Panc1 (cell line): ENCODE measurements around the gene ELAC1. TPM values are rescaled to one million over a fixed set of nuclear protein-coding genes. Genes with fewer than 3 reads are reported as not detected.
"Not testable (repeated sequence)": the region's sequence is repeated elsewhere in the genome, so short reads cannot be mapped to it uniquely, and the experiment has no call there.

ENCODE experiments used
- ATAC-seq: fragments of 200-7000 bp; cut with Tn5 transposase; 2 replicates; pipeline ENCODE4 v1.9.1; 2020; ENCODE audit warnings: mild to moderate bottlenecking, moderate library complexity
- BruUV-seq: library from RNA; stranded (reverse); fragments of 400-500 nt; replicated peaks from 2 replicates; lab custom pipeline; 2021; lab: Mats Ljungman, UMichigan
- CTCF ChIA-PET: fragments of 300-600 bp; sonication (Branson Sonifier 250); formaldehyde crosslinking; loops from one replicate; lab custom pipeline; 2022; ENCODE audit warnings: antibody characterized with exemption; lab: Charles Lee
- POLR2A ChIA-PET: fragments of 300-600 bp; sonication (Branson Sonifier 250); formaldehyde crosslinking; loops from one replicate; lab custom pipeline; 2022; ENCODE audit warnings: antibody characterized with exemption; lab: Charles Lee
- DNase-seq: peaks from one replicate; pipeline ENCODE4 v3.0.0-alpha.2; 2010; ENCODE audit warnings: low read depth, low spot score
- H3K27ac ChIP-seq: 2 replicates; pipeline ENCODE4 v1.5.1; 2011; ENCODE audit warnings: mild to moderate bottlenecking, low read length, inconsistent platforms
- H3K27me3 ChIP-seq: fragments of 200-500 bp; sonication (Bioruptor generic); 2 replicates; pipeline ENCODE4 v1.6.0; 2014; ENCODE audit warnings: low read length, inconsistent platforms; ENCODE audit not compliant: control insufficient read depth, insufficient read depth
- H3K36me3 ChIP-seq: fragments of 200-500 bp; sonication (Bioruptor generic); 2 replicates; pipeline ENCODE4 v1.5.1; 2014; ENCODE audit warnings: inconsistent platforms, mild to moderate bottlenecking, low read length, moderate library complexity; ENCODE audit not compliant: control insufficient read depth, insufficient read depth
- H3K4me1 ChIP-seq: 2 replicates; pipeline ENCODE4 v1.5.1; 2011; ENCODE audit warnings: inconsistent platforms, mild to moderate bottlenecking, low read length, moderate library complexity; ENCODE audit not compliant: control insufficient read depth, insufficient read depth
- H3K4me3 ChIP-seq, 2 experiments: 2 replicates each; pipeline ENCODE4 v1.5.1; 2011 to 2012; ENCODE audit warnings: low read depth in 2 of 2, low read length in 2 of 2, mild to moderate bottlenecking in 2 of 2, inconsistent platforms in 1 of 2, moderate library complexity in 1 of 2
- H3K9me3 ChIP-seq: fragments of 200-500 bp; sonication (Bioruptor generic); 2 replicates; pipeline ENCODE4 v1.5.1; 2014; ENCODE audit warnings: low read depth, mild to moderate bottlenecking, inconsistent platforms, low read length, moderate library complexity; ENCODE audit not compliant: control insufficient read depth, insufficient read depth
- CTCF ChIP-seq: fragments of 450-650 bp; IDR thresholded peaks from 2 replicates; pipeline ENCODE4 v1.5.1; 2017; ENCODE audit warnings: mild to moderate bottlenecking
- POLR2AphosphoS5 ChIP-seq: IDR thresholded peaks from 2 replicates; pipeline ENCODE4 v1.6.1; 2012; ENCODE audit warnings: mild to moderate bottlenecking, low read depth, low read length, moderate library complexity
- SIN3A ChIP-seq: IDR thresholded peaks from 2 replicates; pipeline ENCODE4 v1.6.1; 2012; ENCODE audit warnings: low read depth, mild to moderate bottlenecking, low read length, moderate library complexity, borderline replicate concordance; ENCODE audit not compliant: insufficient read depth
- TCF7L2 ChIP-seq: IDR thresholded peaks from 2 replicates; pipeline ENCODE4 v1.6.1; 2011; ENCODE audit warnings: mild to moderate bottlenecking, low read depth, low read length, inconsistent platforms
- in situ Hi-C: cut with HindIII; loops from 2 replicates; pipeline ENCODE4 v1.10.0; 2016; ENCODE audit warnings: low sequenced_read_pairs, low pct_unique_long_range_greater_than_20kb
- intact Hi-C: fragments of 100-400 bp; cut with micrococcal nuclease; formaldehyde crosslinking; loops from one replicate; pipeline ENCODE4 v1.10.0; 2022; ENCODE audit not compliant: unreplicated experiment
- total RNA-seq: library from RNA; stranded (reverse); gene quantifications from one replicate; pipeline ENCODE4 v1.2.1, GENCODE V29; 2021; ENCODE audit not compliant: unreplicated experiment
- TF ChIP-seq, protein P1 (sequence below), 2 experiments: IDR thresholded peaks; 2 replicates each; pipeline ENCODE4 v1.6.1; 2011 to 2012; ENCODE audit warnings: low read depth in 2 of 2, control low read depth in 1 of 2, low read length in 1 of 2, mild to moderate bottlenecking in 1 of 2, moderate library complexity in 1 of 2; ENCODE audit not compliant: insufficient read depth in 1 of 2

The ELAC1 gene
- total RNA-seq, 1 experiment from 2014 or later: 4.6 TPM

DNA sequence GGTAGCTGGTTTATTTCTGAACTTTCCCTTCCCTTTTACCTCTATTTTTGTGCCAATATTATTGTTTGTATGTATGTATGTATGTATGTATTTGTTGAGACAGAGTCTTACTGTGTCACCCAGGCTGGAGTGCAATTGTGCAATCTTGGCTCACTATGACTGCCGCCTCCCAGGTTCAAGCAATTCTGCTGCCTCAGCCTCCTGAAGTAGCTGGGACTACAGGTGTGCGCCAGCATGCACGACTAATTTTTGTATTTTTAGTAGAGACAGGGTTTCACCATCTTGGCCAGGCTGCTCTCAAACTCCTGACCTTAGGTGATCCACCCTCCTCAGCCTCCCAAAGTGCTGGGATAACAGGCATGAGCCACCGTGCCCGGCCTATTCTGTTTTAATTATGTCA lies 4.6 kb downstream of the ELAC1 start:
- in situ Hi-C loops, H3K4me3 ChIP-seq, ATAC-seq, H3K36me3 ChIP-seq, H3K9me3 ChIP-seq, DNase-seq, H3K27ac ChIP-seq, H3K27me3 ChIP-seq, POLR2A ChIA-PET, intact Hi-C loops, BruUV-seq: not testable (repeated sequence)
- CTCF ChIA-PET: interaction anchor here (0.6 kb wide), 1 partner anchor 385 kb away, joined by 5 read pairs; no protein-coding TSS in a partner anchor
- H3K4me1 ChIP-seq: peaks cover 15% of the 10 kb centered on the region

DNA sequence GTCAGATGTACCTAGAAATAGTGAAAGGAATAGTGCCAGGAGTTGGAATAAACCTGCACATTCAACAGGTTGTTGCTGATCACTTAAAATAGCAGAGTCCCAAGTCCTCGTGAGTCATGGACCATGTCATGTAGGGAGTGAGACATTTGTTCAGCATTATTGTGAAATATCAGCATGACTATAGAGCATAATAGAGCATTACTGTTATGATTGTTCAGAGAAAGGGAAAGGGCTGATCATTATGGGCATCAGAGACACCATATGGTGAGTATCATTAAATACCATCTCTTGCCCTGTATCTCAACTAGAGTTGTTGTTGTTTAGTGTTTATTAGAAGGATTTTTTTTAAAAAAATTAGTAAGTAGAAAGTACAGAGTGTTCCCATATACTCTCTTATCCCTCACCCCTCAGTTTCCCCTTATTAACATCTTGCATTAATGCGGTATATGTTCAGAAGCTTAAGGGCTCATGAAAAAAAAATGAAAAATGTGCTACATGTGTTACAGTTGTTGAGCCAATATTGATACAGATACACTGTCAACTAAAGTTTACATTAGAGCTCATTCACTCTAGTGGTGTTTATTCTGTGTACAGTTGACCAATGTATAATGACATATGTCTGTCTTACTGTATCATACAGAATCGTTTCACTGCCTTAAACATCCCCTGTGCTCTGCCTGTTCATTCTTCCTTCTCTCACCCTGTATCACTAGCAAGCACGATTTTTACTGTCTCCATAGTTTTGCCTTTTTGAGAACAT lies 5.7 kb downstream of the ELAC1 start:
- H3K4me3 ChIP-seq: no peak overlapping the region
- no peak overlapping the region for H3K27ac ChIP-seq
- DNase-seq: no peak
- no peaks in the 10 kb centered on the region for H3K9me3 ChIP-seq
- no peaks in the 10 kb centered on the region; the same call in none of the 2 replicates for H3K36me3 ChIP-seq
- TF ChIP-seq, protein P1, sequence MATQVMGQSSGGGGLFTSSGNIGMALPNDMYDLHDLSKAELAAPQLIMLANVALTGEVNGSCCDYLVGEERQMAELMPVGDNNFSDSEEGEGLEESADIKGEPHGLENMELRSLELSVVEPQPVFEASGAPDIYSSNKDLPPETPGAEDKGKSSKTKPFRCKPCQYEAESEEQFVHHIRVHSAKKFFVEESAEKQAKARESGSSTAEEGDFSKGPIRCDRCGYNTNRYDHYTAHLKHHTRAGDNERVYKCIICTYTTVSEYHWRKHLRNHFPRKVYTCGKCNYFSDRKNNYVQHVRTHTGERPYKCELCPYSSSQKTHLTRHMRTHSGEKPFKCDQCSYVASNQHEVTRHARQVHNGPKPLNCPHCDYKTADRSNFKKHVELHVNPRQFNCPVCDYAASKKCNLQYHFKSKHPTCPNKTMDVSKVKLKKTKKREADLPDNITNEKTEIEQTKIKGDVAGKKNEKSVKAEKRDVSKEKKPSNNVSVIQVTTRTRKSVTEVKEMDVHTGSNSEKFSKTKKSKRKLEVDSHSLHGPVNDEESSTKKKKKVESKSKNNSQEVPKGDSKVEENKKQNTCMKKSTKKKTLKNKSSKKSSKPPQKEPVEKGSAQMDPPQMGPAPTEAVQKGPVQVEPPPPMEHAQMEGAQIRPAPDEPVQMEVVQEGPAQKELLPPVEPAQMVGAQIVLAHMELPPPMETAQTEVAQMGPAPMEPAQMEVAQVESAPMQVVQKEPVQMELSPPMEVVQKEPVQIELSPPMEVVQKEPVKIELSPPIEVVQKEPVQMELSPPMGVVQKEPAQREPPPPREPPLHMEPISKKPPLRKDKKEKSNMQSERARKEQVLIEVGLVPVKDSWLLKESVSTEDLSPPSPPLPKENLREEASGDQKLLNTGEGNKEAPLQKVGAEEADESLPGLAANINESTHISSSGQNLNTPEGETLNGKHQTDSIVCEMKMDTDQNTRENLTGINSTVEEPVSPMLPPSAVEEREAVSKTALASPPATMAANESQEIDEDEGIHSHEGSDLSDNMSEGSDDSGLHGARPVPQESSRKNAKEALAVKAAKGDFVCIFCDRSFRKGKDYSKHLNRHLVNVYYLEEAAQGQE (IDR thresholded peaks at IDR 0.05; ENCODE audit: insufficient read depth in 1 of 2, low read depth in 2 of 2, low read length in 1 of 2): no peak
- TF ChIP-seq SIN3A: no peak
- TF ChIP-seq TCF7L2: no peak
- TF ChIP-seq POLR2AphosphoS5: no peak
- no peak for TF ChIP-seq CTCF
- POLR2A ChIA-PET: no interaction called here
- no peaks in the 10 kb centered on the region for H3K27me3 ChIP-seq
- in situ Hi-C loops: no loop called here
- no peak for ATAC-seq
- CTCF ChIA-PET: no interaction called here
- BruUV-seq: no TSS peak
- H3K4me1 ChIP-seq: peaks cover 14% of the 10 kb centered on the region
- intact Hi-C loops: no loop called here
